Measurements from ENCODE around the gene SAMD4B.

Gene SAMD4B

GRCh38 chr19:39407410-39407659 lies 65.1 kb downstream of the SAMD4B start:
- Histone ChIP-seq H3K4me3 (ENCODE audit: severe bottlenecking) (peak overlapping the region; percentile 89), H3K4me1 (ENCODE audit: insufficient read depth, poor library complexity, severe bottlenecking) (peaks cover 25% of the 10 kb centered on the region), H3K27ac (ENCODE audit: poor library complexity, severe bottlenecking) (peak overlapping the region; percentile 97), H3K36me3 (ENCODE audit: low read depth) (peaks cover 25% of the 10 kb centered on the region), H3K27me3 (ENCODE audit: insufficient read depth, poor library complexity, severe bottlenecking) (no peaks in the 10 kb centered on the region), H3K9me3 (ENCODE audit: severe bottlenecking) (no peaks in the 10 kb centered on the region)
- ATAC-seq (ENCODE audit: low read depth) (no peak), DNase-seq (ENCODE audit: low spot score) (no peak)
- no peak for TF ChIP-seq CTCF (IDR thresholded peaks at IDR 0.05; ENCODE audit: poor library complexity, severe bottlenecking)

- no peak for ATAC-seq (ENCODE audit: low read depth)
- H3K4me1 ChIP-seq (ENCODE audit: insufficient read depth, poor library complexity, severe bottlenecking): peaks cover 21% of the 10 kb centered on the region
- no peak for TF ChIP-seq CTCF (IDR thresholded peaks at IDR 0.05; ENCODE audit: poor library complexity, severe bottlenecking)
- no peak for DNase-seq (ENCODE audit: low spot score)
- peaks cover 25% of the 10 kb centered on the region for H3K36me3 ChIP-seq (ENCODE audit: low read depth)
- H3K27ac ChIP-seq (ENCODE audit: poor library complexity, severe bottlenecking): peak overlapping the region; percentile 97
- peak overlapping the region; percentile 89 for H3K4me3 ChIP-seq (ENCODE audit: severe bottlenecking)
- H3K9me3 ChIP-seq (ENCODE audit: severe bottlenecking): no peaks in the 10 kb centered on the region
- no peaks in the 10 kb centered on the region for H3K27me3 ChIP-seq (ENCODE audit: insufficient read depth, poor library complexity, severe bottlenecking)
Observed at GRCh38 chr19:39407660-39408391, 65.6 kb downstream of the SAMD4B start.

- Histone ChIP-seq H3K4me1 (ENCODE audit: insufficient read depth, poor library complexity, severe bottlenecking) (peaks cover 19% of the 10 kb centered on the region), H3K9me3 (ENCODE audit: severe bottlenecking) (no peaks in the 10 kb centered on the region), H3K27ac (ENCODE audit: poor library complexity, severe bottlenecking) (peak overlapping the region; percentile 97), H3K27me3 (ENCODE audit: insufficient read depth, poor library complexity, severe bottlenecking) (no peaks in the 10 kb centered on the region), H3K36me3 (ENCODE audit: low read depth) (peaks cover 25% of the 10 kb centered on the region), H3K4me3 (ENCODE audit: severe bottlenecking) (peak overlapping the region; percentile 89)
- TF ChIP-seq CTCF (IDR thresholded peaks at IDR 0.05; ENCODE audit: poor library complexity, severe bottlenecking): no peak
- DNase-seq (ENCODE audit: low spot score) (no peak), ATAC-seq (ENCODE audit: low read depth) (no peak)
Observed at GRCh38 chr19:39408392-39409207, 66.4 kb downstream of the SAMD4B start.

GRCh38 chr19:39409208-39410016 lies 67.2 kb downstream of the SAMD4B start:
- DNase-seq (ENCODE audit: low spot score) (peak; percentile 99), ATAC-seq (ENCODE audit: low read depth) (peak; percentile 20)
- Histone ChIP-seq H3K36me3 (ENCODE audit: low read depth) (peaks cover 25% of the 10 kb centered on the region), H3K9me3 (ENCODE audit: severe bottlenecking) (no peaks in the 10 kb centered on the region), H3K27me3 (ENCODE audit: insufficient read depth, poor library complexity, severe bottlenecking) (no peaks in the 10 kb centered on the region), H3K4me1 (ENCODE audit: insufficient read depth, poor library complexity, severe bottlenecking) (peaks cover 14% of the 10 kb centered on the region), H3K27ac (ENCODE audit: poor library complexity, severe bottlenecking) (peak overlapping the region; percentile 97), H3K4me3 (ENCODE audit: severe bottlenecking) (peak overlapping the region; percentile 89)
- TF ChIP-seq CTCF (IDR thresholded peaks at IDR 0.05; ENCODE audit: poor library complexity, severe bottlenecking): no peak
